Osteoblast (primary cell): ENCODE data around the gene TOM1L2. TPM values are rescaled to one million over a fixed set of nuclear protein-coding genes. Genes with fewer than 3 reads are reported as not detected.
"Not testable (repeated sequence)": the region's sequence is repeated elsewhere in the genome, so short reads cannot be mapped to it uniquely, and the experiment has no call there.

ENCODE experiments used
- DNase-seq: peaks from one replicate; pipeline ENCODE4 v3.0.0; 2011; ENCODE audit warnings: low spot score, mixed read lengths; ENCODE audit not compliant: insufficient read length; ENCODE audit errors: missing footprints
- H2AFZ ChIP-seq: 2 replicates; pipeline ENCODE4 v1.6.0; 2011; ENCODE audit warnings: mild to moderate bottlenecking, low read length
- H3K27ac ChIP-seq: 2 replicates; pipeline ENCODE4 v1.5.1; 2011; ENCODE audit warnings: mild to moderate bottlenecking, low read depth, low read length, moderate library complexity
- H3K27me3 ChIP-seq: 2 replicates; pipeline ENCODE4 v1.6.0; 2012; ENCODE audit warnings: mild to moderate bottlenecking, control low read depth, inconsistent platforms, low read length, moderate library complexity; ENCODE audit not compliant: insufficient read depth
- H3K36me3 ChIP-seq: 2 replicates; pipeline ENCODE4 v1.5.1; 2011; ENCODE audit warnings: mild to moderate bottlenecking, low read length, control low read depth, moderate library complexity; ENCODE audit not compliant: insufficient read depth
- H3K4me1 ChIP-seq: 2 replicates; pipeline ENCODE4 v1.5.1; 2011; ENCODE audit warnings: mild to moderate bottlenecking, low read length, control low read depth, moderate library complexity; ENCODE audit not compliant: insufficient read depth
- H3K4me2 ChIP-seq: 2 replicates; pipeline ENCODE4 v1.6.0; 2011; ENCODE audit warnings: mild to moderate bottlenecking, low read length; ENCODE audit not compliant: insufficient read depth
- H3K4me3 ChIP-seq: fragments of 200-600 bp; sonication (generic); 3 replicates; pipeline ENCODE4 v1.5.1; 2012; ENCODE audit warnings: mild to moderate bottlenecking, low read length, inconsistent platforms; ENCODE audit not compliant: insufficient read depth
- H3K79me2 ChIP-seq: 2 replicates; pipeline ENCODE4 v1.6.0; 2012; ENCODE audit warnings: mild to moderate bottlenecking, low read length, control low read depth, inconsistent platforms; ENCODE audit not compliant: insufficient read depth
- H3K9me3 ChIP-seq: 2 replicates; pipeline ENCODE4 v1.5.1; 2011; ENCODE audit warnings: low read depth, low read length, control low read depth
- H4K20me1 ChIP-seq: 2 replicates; pipeline ENCODE4 v1.6.0; 2012; ENCODE audit warnings: mild to moderate bottlenecking, low read length, control low read depth; ENCODE audit not compliant: insufficient read depth
- total RNA-seq: library from RNA; depleted of rRNA; stranded (reverse); fragments of >200 nt; gene quantifications from 2 replicates; pipeline ENCODE4 v1.2.3, GENCODE V29; 2012
- TF ChIP-seq, protein P1 (sequence below): IDR thresholded peaks from 2 replicates; pipeline ENCODE4 v1.5.1; 2011; ENCODE audit warnings: mild to moderate bottlenecking, low read depth, low read length, moderate library complexity; ENCODE audit errors: extremely low read depth

Gene TOM1L2
- total RNA-seq, 1 donor = 38.7 TPM

DNA sequence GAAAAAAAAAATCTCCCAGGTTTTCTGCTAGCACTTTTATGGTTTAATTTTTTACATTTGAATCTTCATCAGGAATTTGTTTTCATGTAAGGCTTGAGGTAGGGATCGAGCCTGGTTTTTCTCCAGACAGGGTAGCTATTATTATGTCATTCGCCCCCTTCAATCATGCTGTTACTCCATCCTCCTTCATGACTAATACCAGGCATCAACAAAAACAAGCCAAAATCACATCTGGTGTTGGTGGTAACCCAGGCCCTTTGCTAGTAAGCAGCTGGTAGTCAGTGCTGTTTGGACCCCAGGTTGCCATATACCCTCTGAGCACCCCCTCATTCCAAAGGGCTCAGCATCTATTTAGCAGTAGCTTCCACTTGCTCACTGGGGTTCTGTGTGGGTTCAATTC lies 30.0 kb upstream of the TOM1L2 start:
- peaks cover 2% of the 10 kb centered on the region for H4K20me1 ChIP-seq
- no peak overlapping the region for H3K27ac ChIP-seq
- no peak for DNase-seq
- no peaks in the 10 kb centered on the region for H3K4me1 ChIP-seq
- no peak overlapping the region for H3K4me3 ChIP-seq
- no peaks in the 10 kb centered on the region for H3K27me3 ChIP-seq
- H3K79me2 ChIP-seq = no peaks in the 10 kb centered on the region
- TF ChIP-seq, protein P1, sequence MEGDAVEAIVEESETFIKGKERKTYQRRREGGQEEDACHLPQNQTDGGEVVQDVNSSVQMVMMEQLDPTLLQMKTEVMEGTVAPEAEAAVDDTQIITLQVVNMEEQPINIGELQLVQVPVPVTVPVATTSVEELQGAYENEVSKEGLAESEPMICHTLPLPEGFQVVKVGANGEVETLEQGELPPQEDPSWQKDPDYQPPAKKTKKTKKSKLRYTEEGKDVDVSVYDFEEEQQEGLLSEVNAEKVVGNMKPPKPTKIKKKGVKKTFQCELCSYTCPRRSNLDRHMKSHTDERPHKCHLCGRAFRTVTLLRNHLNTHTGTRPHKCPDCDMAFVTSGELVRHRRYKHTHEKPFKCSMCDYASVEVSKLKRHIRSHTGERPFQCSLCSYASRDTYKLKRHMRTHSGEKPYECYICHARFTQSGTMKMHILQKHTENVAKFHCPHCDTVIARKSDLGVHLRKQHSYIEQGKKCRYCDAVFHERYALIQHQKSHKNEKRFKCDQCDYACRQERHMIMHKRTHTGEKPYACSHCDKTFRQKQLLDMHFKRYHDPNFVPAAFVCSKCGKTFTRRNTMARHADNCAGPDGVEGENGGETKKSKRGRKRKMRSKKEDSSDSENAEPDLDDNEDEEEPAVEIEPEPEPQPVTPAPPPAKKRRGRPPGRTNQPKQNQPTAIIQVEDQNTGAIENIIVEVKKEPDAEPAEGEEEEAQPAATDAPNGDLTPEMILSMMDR = no peak
- no peaks in the 10 kb centered on the region for H3K9me3 ChIP-seq
- no peaks in the 10 kb centered on the region for H3K36me3 ChIP-seq
- H2AFZ ChIP-seq = no peak overlapping the region
- H3K4me2 ChIP-seq = no peak overlapping the region

GRCh38 chr17:18000030-18000408 lies 27.8 kb upstream of the TOM1L2 start:
- H4K20me1 ChIP-seq = peaks cover 2% of the 10 kb centered on the region
- no peak overlapping the region for H3K27ac ChIP-seq
- no peak overlapping the region for H3K4me3 ChIP-seq
- TF ChIP-seq, protein P1 = no peak
- DNase-seq = no peak
- H3K36me3 ChIP-seq = no peaks in the 10 kb centered on the region
- H3K9me3 ChIP-seq = no peaks in the 10 kb centered on the region
- H2AFZ ChIP-seq = no peak overlapping the region
- no peak overlapping the region for H3K4me2 ChIP-seq
- H3K79me2 ChIP-seq = no peaks in the 10 kb centered on the region
- H3K4me1 ChIP-seq = no peaks in the 10 kb centered on the region
- no peaks in the 10 kb centered on the region for H3K27me3 ChIP-seq

GRCh38 chr17:17999364-18000029 lies 27.3 kb upstream of the TOM1L2 start:
- no peak overlapping the region for H3K4me2 ChIP-seq
- DNase-seq = peak; percentile 82
- no peaks in the 10 kb centered on the region for H3K9me3 ChIP-seq
- no peak overlapping the region for H2AFZ ChIP-seq
- no peaks in the 10 kb centered on the region for H3K4me1 ChIP-seq
- H3K27ac ChIP-seq = no peak overlapping the region
- no peaks in the 10 kb centered on the region for H3K79me2 ChIP-seq
- H3K27me3 ChIP-seq = no peaks in the 10 kb centered on the region
- no peaks in the 10 kb centered on the region for H3K36me3 ChIP-seq
- H3K4me3 ChIP-seq = no peak overlapping the region
- TF ChIP-seq, protein P1 = no peak
- peaks cover 2% of the 10 kb centered on the region for H4K20me1 ChIP-seq

DNA sequence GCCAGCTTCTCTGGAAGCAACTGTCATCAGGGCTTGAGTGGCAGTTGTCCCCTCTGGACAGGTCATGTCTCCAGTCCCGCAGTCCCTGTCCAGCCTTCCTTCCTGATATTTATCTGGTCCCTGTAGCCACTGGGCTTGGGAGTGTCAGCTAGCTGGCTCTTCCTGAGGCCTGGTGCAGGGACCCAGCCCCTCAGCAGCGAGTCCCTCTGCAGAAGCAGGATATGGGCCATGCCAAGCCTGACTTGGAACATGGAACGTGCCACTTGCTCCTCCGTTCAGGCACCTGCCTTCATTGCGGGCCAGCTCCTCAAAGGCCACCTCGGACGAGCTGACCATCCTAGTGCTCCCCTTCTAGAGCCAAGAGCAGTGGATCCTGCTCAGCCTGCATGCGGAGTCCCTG lies 26.7 kb upstream of the TOM1L2 start:
- Histone ChIP-seq H3K4me3 (no peak overlapping the region), H3K79me2 (no peaks in the 10 kb centered on the region), H3K4me2 (no peak overlapping the region), H3K27me3 (no peaks in the 10 kb centered on the region), H4K20me1 (peaks cover under 1% of the 10 kb centered on the region), H3K36me3 (no peaks in the 10 kb centered on the region), H3K4me1 (no peaks in the 10 kb centered on the region), H3K9me3 (no peaks in the 10 kb centered on the region), H3K27ac (no peak overlapping the region), H2AFZ (no peak overlapping the region)
- DNase-seq = no peak
- TF ChIP-seq, protein P1 = no peak

DNA sequence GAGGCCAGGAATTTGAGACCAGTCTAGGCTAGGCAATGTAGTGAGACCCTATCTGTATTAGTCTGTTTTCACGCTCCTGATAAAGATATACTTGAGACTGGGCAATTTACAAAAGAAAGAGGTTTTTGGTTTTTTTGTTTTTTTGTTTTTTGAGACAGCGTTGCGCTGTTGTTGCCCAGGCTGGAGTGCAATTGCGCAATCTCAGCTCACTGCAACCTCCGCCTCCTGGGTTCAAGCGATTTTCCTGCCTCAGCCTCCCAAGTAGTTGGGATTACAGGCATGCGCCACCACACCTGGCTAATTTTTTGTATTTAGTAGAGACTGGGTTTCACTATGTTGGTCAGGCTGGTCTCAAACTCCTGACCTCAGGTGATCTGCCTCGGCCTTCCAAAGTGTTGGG lies 23.7 kb upstream of the TOM1L2 start:
- not testable (repeated sequence) for H2AFZ ChIP-seq, H3K36me3 ChIP-seq, H3K79me2 ChIP-seq, DNase-seq, H3K27ac ChIP-seq, H3K27me3 ChIP-seq, H3K9me3 ChIP-seq, H3K4me1 ChIP-seq, H3K4me2 ChIP-seq, H3K4me3 ChIP-seq, H4K20me1 ChIP-seq
